HG03565 (cell line): Measurements from ENCODE around the gene ERCC5.

Source experiments
- ATAC-seq: cut with Tn5 transposase; IDR thresholded peaks from one replicate; pipeline ENCODE4 v1.9.1; 2021; ENCODE audit warnings: mild to moderate bottlenecking, moderate library complexity; ENCODE audit not compliant: unreplicated experiment

ERCC5 gene

DNA sequence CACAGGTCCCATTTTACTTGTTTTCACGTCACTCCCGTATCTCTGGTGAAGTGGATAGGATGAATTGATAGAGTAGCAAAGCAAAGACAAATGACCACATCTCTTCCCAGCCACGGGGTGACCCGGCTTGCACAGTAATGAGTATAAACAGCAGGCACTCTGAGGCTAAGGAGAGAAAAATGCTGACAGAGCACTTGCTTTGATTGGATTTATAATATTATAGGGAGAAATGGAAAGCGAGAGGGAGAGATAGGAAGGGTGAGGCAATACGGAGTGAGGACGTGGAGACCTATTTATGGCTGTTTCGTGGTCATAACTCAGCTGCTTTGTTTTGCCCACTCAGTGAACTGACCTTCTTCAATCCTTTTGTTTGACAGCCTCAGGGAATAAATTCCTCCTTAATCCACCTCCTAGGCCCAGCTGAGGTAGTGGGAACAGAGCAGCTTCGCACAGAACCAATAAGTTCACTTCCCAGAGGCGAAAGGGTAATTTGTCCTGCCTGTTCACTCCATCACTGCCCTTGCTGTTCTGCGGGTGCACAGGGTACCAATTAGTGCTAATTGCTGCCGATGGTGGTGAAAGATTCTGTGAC is 68.6 kb downstream of the ERCC5 start:
- ATAC-seq = no peak

DNA sequence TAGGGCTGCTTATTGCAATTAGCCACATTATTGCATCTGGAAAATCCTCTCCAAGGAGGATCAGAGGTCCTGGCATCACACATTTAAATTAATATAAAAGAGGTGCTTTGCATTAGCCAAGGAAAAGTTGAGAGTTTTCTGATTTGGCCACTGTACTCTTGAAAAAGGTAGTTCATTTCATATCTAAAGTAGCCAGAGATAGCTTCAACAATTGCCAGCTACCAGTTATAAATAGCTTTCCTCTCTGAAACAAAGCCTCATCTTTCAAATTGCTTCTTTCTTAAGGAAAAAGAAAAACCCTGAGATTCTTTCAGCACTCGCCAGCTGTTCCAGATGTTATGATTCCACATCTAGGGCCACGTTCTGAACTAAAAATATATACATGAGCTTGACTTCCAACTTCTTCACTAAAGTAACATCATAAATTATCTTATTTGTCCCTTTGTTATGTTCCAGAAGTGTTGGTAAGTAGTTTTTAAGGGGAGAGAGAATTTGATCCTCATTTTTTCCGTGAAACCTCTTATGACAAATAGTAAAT is 69.6 kb downstream of the ERCC5 start:
- ATAC-seq = no peak

DNA sequence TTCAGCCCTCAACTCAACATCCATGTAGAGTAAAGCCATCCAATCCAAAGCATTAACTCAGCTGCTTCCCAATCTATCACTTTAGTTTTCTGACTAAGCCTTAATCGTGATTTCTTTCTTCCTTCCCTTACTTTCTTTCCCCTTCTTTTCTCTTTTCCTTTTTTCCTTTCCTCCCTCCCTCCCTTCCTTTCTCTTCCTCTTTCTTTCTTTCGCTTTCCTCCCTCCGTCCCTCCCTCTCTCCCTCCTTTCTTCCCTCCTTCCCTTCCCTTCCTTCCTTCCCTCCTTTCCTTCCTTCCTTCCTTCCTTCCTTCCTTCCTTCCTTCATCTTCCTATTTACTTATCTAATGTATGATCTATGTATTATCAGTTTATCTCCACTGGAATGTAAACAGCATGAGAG is 71.2 kb downstream of the ERCC5 start:
- ATAC-seq = no peak

DNA sequence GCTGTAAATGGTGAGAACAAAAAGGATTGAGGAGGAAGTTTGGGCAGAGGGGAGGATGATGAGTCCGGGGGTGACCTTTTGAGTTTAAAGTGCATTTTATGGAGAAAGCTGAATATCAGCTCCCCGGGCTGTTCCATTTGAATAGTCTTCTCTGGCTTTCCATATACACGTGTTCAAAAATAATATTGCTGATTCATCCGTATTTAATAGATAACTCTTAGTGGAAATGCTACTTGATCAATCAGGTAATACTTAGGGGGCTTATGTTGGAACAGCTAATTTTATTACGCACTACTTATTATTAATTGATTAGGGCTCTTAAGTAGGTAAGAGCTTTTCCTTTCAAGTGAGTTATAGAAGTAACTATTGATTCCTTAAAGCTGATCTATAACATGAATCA is 76.4 kb downstream of the ERCC5 start:
- ATAC-seq = no peak
